ENCODE results near the gene CHST4. TPM values are rescaled to one million over a fixed set of nuclear protein-coding genes. Genes with fewer than 3 reads are reported as not detected.

The CHST4 gene
- polyA plus RNA-seq, 2 of the 4 experiments (the other 2 are of a cell fraction), result 0.04 to 0.08 TPM

DNA sequence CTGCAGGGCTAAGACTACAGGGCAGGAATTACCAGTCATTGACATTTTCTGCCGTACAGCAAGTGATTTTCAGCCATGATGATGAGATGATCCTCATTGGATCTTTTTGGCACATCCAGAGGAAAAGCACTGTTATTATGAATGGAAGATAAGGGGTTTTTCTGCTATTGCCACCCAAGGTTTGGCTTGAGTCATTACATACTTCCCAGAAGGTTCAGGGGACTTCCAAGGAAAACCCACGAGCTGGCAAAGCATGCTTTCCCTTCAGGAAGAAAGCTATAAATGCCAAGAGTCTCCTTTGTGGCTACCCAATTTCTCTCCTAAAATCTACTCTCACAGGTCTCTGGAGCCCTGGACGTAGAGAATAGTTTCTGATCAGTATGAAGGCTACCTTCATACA, 6.1 kb downstream of the CHST4 start:
- no peak overlapping the region for H3K27ac ChIP-seq
- H3K4me2 ChIP-seq, result no peak overlapping the region
- DNase-seq (ENCODE audit: low read depth in 1 of 2, low spot score in 1 of 2) (no peak), ATAC-seq (no peak), FAIRE-seq (no peak)
- CTCF ChIA-PET, result interaction anchor here (1.2 to 5.0 kb wide), 3 partner anchors 33 to 119 kb away, joined by 3 to 23 read pairs (median 4); no protein-coding TSS in a partner anchor
- POLR2A ChIA-PET, result interaction anchor here (0.6 kb wide), 1 partner anchor 33 kb away, joined by 3 read pairs; no protein-coding TSS in a partner anchor
- no peaks in the 10 kb centered on the region for H3K4me1 ChIP-seq
- 48% methylated on average over 3 of the region's 3 CpGs for WGBS (ENCODE audit: missing lambda C conversion rate)
- no peaks in the 10 kb centered on the region for H3K9me3 ChIP-seq
- TF ChIP-seq TP53 (CRISPR knock-in tag; IDR thresholded peaks at IDR 0.05), result no peak
- no peak for TF ChIP-seq SREBF2 (IDR thresholded peaks at IDR 0.05)
- TF ChIP-seq RCOR1 (IDR thresholded peaks at IDR 0.05; ENCODE audit: low read depth, low read length), result no peak
- no peak for TF ChIP-seq RNF2 (IDR thresholded peaks at IDR 0.05; ENCODE audit: borderline replicate concordance, low read depth)
- TF ChIP-seq NFE2L2 (conservative IDR thresholded peaks at IDR 0.05; ENCODE audit: low read length), result no peak
- no peak for TF ChIP-seq JUN (IDR thresholded peaks at IDR 0.05)
- no peak for TF ChIP-seq GATA3 (IDR thresholded peaks at IDR 0.05; ENCODE audit: borderline replicate concordance)
- TF ChIP-seq, protein P1, sequence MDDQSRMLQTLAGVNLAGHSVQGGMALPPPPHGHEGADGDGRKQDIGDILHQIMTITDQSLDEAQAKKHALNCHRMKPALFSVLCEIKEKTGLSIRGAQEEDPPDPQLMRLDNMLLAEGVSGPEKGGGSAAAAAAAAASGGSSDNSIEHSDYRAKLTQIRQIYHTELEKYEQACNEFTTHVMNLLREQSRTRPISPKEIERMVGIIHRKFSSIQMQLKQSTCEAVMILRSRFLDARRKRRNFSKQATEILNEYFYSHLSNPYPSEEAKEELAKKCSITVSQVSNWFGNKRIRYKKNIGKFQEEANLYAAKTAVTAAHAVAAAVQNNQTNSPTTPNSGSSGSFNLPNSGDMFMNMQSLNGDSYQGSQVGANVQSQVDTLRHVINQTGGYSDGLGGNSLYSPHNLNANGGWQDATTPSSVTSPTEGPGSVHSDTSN (IDR thresholded peaks at IDR 0.05), result no peak
- no peak for TF ChIP-seq KDM1A (IDR thresholded peaks at IDR 0.05; ENCODE audit: low read depth)
- TF ChIP-seq, protein P2, sequence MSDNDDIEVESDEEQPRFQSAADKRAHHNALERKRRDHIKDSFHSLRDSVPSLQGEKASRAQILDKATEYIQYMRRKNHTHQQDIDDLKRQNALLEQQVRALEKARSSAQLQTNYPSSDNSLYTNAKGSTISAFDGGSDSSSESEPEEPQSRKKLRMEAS (IDR thresholded peaks at IDR 0.05), result no peak
- TF ChIP-seq FOXS1 (CRISPR knock-in tag; IDR thresholded peaks at IDR 0.05), result no peak
- no peak for TF ChIP-seq ZFP36 (IDR thresholded peaks at IDR 0.05; ENCODE audit: borderline replicate concordance, partially characterized antibody)
- TF ChIP-seq, protein P3, sequence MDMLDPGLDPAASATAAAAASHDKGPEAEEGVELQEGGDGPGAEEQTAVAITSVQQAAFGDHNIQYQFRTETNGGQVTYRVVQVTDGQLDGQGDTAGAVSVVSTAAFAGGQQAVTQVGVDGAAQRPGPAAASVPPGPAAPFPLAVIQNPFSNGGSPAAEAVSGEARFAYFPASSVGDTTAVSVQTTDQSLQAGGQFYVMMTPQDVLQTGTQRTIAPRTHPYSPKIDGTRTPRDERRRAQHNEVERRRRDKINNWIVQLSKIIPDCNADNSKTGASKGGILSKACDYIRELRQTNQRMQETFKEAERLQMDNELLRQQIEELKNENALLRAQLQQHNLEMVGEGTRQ (IDR thresholded peaks at IDR 0.05), result no peak
- TF ChIP-seq MAZ (IDR thresholded peaks at IDR 0.05; ENCODE audit: borderline replicate concordance, low read depth, low read length), result no peak
- no peak for TF ChIP-seq MAFK (IDR thresholded peaks at IDR 0.05; ENCODE audit: partially characterized antibody)
- TF ChIP-seq EHMT2 (IDR thresholded peaks at IDR 0.05; ENCODE audit: low read depth), result no peak
- TF ChIP-seq HES2 (IDR thresholded peaks at IDR 0.05), result no peak
- no peak for TF ChIP-seq FOSB (CRISPR knock-in tag; IDR thresholded peaks at IDR 0.05)
- TF ChIP-seq ESRRA (IDR thresholded peaks at IDR 0.05; ENCODE audit: borderline replicate concordance, low read length), result no peak
- H3K4me3 ChIP-seq, result no peak overlapping the region

- DNase-seq (ENCODE audit: low read depth in 1 of 2, low spot score in 1 of 2), result no peak
- TF ChIP-seq CEBPB (IDR thresholded peaks at IDR 0.05) (no peak), RAD21 (conservative IDR thresholded peaks at IDR 0.05 in 1 of 2, IDR thresholded peaks at IDR 0.05 in 1 of 2) (no peak)
- Histone ChIP-seq H3K4me2 (no peak overlapping the region), H3K4me3 (no peak overlapping the region), H3K9me3 (no peaks in the 10 kb centered on the region), H3K4me1 (no peaks in the 10 kb centered on the region), H3K27ac (no peak overlapping the region)
- FAIRE-seq, result no peak
- WGBS (ENCODE audit: missing lambda C conversion rate), result 69% methylated on average over 23 of the region's 28 CpGs
- CTCF ChIA-PET, result interaction anchor here (0.9 to 4.2 kb wide), 6 partner anchors 9 to 766 kb away, joined by 3 to 14 read pairs (median 6); no protein-coding TSS in a partner anchor
- ATAC-seq, result no peak
- POLR2A ChIA-PET, result no interaction called here
Measured at GRCh38 chr16:71536752-71537499, 10.7 kb downstream of the CHST4 start.

GRCh38 chr16:71537643-71538042, 11.4 kb downstream of the CHST4 start:
- 3% methylated on average over 6 of the region's 6 CpGs for whole genome bisulfite sequencing (ENCODE audit: missing lambda C conversion rate)
- CTCF ChIA-PET, result interaction anchor here (0.9 to 4.2 kb wide), 8 partner anchors 8 to 127 kb away, joined by 3 to 29 read pairs (median 12); partner anchors contain the start of gene CHST4

More at GRCh38 chr16:71537643-71538042, 11.4 kb downstream of the CHST4 start:
- peak; percentile 84 for FAIRE-seq
- POLR2A ChIA-PET, result no interaction called here
- Histone ChIP-seq H3K27ac (no peak overlapping the region), H3K9me3 (no peaks in the 10 kb centered on the region), H3K4me3 (no peak overlapping the region), H3K4me1 (no peaks in the 10 kb centered on the region), H3K4me2 (no peak overlapping the region)
- DNase-seq (ENCODE audit: low read depth in 1 of 2, low spot score in 1 of 2), result peak; percentile 63 to 64
- ATAC-seq, result peak; percentile 92 to 93
- TF ChIP-seq EHF (CRISPR knock-in tag; IDR thresholded peaks at IDR 0.05) (no peak), RAD21 (conservative IDR thresholded peaks at IDR 0.05 in 1 of 2, IDR thresholded peaks at IDR 0.05 in 1 of 2) (peak; percentile 61 to 71), SMC3 (IDR thresholded peaks at IDR 0.05) (peak; percentile 54; the same call in 2 of the 3 replicates), CBX2 (IDR thresholded peaks at IDR 0.05; ENCODE audit: borderline replicate concordance, low read depth) (no peak), KDM5A (IDR thresholded peaks at IDR 0.05) (no peak), TFCP2L1 (CRISPR knock-in tag; IDR thresholded peaks at IDR 0.05) (no peak), ZNF302 (CRISPR knock-in tag; IDR thresholded peaks at IDR 0.05) (no peak)
- TF ChIP-seq, protein P4, sequence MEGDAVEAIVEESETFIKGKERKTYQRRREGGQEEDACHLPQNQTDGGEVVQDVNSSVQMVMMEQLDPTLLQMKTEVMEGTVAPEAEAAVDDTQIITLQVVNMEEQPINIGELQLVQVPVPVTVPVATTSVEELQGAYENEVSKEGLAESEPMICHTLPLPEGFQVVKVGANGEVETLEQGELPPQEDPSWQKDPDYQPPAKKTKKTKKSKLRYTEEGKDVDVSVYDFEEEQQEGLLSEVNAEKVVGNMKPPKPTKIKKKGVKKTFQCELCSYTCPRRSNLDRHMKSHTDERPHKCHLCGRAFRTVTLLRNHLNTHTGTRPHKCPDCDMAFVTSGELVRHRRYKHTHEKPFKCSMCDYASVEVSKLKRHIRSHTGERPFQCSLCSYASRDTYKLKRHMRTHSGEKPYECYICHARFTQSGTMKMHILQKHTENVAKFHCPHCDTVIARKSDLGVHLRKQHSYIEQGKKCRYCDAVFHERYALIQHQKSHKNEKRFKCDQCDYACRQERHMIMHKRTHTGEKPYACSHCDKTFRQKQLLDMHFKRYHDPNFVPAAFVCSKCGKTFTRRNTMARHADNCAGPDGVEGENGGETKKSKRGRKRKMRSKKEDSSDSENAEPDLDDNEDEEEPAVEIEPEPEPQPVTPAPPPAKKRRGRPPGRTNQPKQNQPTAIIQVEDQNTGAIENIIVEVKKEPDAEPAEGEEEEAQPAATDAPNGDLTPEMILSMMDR (IDR thresholded peaks at IDR 0.05), result peak; percentile 63

Data from A549 (cell line).